ENCODE measurements around the gene LY9.

DNA sequence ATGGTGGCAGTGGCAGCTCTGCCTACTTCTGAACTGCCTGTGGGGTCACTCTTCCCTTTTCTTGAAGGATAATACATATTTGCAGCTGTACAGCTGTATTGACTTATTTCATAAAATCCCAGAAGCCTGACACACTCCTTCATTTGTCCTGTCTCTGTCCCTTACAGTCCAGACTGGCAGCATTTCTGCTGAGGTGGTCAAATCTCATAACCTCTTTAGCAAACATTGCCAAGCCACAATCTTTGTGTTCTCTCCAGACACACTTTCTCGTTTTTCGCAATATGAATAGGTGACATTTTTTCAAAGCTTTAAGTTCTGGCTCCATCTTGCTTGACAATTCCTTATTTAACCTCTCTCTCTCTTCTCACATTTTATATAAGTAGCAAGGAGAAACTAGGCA is 15.2 kb downstream of the LY9 start:
- TF ChIP-seq TAF1 (conservative IDR thresholded peaks at IDR 0.05) = no peak
- TF ChIP-seq, protein P1, sequence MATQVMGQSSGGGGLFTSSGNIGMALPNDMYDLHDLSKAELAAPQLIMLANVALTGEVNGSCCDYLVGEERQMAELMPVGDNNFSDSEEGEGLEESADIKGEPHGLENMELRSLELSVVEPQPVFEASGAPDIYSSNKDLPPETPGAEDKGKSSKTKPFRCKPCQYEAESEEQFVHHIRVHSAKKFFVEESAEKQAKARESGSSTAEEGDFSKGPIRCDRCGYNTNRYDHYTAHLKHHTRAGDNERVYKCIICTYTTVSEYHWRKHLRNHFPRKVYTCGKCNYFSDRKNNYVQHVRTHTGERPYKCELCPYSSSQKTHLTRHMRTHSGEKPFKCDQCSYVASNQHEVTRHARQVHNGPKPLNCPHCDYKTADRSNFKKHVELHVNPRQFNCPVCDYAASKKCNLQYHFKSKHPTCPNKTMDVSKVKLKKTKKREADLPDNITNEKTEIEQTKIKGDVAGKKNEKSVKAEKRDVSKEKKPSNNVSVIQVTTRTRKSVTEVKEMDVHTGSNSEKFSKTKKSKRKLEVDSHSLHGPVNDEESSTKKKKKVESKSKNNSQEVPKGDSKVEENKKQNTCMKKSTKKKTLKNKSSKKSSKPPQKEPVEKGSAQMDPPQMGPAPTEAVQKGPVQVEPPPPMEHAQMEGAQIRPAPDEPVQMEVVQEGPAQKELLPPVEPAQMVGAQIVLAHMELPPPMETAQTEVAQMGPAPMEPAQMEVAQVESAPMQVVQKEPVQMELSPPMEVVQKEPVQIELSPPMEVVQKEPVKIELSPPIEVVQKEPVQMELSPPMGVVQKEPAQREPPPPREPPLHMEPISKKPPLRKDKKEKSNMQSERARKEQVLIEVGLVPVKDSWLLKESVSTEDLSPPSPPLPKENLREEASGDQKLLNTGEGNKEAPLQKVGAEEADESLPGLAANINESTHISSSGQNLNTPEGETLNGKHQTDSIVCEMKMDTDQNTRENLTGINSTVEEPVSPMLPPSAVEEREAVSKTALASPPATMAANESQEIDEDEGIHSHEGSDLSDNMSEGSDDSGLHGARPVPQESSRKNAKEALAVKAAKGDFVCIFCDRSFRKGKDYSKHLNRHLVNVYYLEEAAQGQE (IDR thresholded peaks at IDR 0.05) = no peak
- TF ChIP-seq, protein P2, sequence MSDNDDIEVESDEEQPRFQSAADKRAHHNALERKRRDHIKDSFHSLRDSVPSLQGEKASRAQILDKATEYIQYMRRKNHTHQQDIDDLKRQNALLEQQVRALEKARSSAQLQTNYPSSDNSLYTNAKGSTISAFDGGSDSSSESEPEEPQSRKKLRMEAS (IDR thresholded peaks at IDR 0.05) = no peak
